Mesothelial cell of epicardium (in vitro differentiated cells): ENCODE data around the gene PRDM15. TPM values are rescaled to one million over a fixed set of nuclear protein-coding genes. Genes with fewer than 3 reads are reported as not detected.

Source experiments
- DNase-seq, 2 experiments: peaks; one replicate each; pipeline ENCODE4 v3.0.0; 2021; ENCODE audit warnings: low spot score in 2 of 2; ENCODE audit not compliant: unreplicated experiment in 2 of 2
- H3K27ac Mint-ChIP-seq: 2 replicates; pipeline ENCODE4 v1.8.0; 2021; ENCODE audit warnings: mixed read lengths
- H3K27me3 Mint-ChIP-seq: 2 replicates; pipeline ENCODE4 v1.8.0; 2021; ENCODE audit warnings: low read depth, mixed read lengths
- H3K36me3 Mint-ChIP-seq: 2 replicates; pipeline ENCODE4 v1.8.0; 2021; ENCODE audit warnings: mixed read lengths
- H3K4me1 Mint-ChIP-seq: 2 replicates; pipeline ENCODE4 v1.8.0; 2021; ENCODE audit warnings: mixed read lengths
- H3K4me3 Mint-ChIP-seq: 2 replicates; pipeline ENCODE4 v1.8.0; 2021; ENCODE audit warnings: mild to moderate bottlenecking, moderate library complexity, mixed read lengths
- H3K9me3 Mint-ChIP-seq: 2 replicates; pipeline ENCODE4 v1.8.0; 2021; ENCODE audit warnings: mixed read lengths
- total RNA-seq: library from RNA; stranded (reverse); gene quantifications from 3 replicates; pipeline ENCODE4 v1.2.1, GENCODE V29; 2021
- TF ChIP-seq, protein P1 (sequence below): fragments of 200-600 bp; sonication (generic); IDR thresholded peaks from one replicate; pipeline ENCODE4 v1.5.0; 2021; ENCODE audit warnings: antibody characterized with exemption; ENCODE audit not compliant: unreplicated experiment

PRDM15 gene
- total RNA-seq, 1 donor from 2014 or later = 12.0 TPM

DNA sequence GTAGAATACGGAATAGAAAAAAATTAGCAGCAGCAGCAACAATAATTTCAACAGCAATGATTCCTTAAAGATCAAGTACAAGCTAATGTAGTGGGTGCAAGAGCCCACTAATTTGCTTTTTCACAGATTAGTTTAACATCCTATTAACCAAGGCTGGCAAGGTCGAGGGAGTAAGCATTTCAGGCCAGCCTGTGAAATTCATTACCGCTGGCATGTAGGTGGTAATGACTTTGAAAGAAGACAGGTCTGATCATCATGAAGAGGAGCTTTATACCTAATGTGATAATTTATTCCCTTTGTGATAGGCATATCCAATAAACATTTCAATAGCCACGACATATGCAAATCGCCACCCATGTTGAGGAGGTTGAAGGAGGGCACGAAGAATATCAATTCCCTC is 11.2 kb upstream of the PRDM15 start:
- Mint-ChIP-seq H3K36me3 (peaks cover 2% of the 10 kb centered on the region), H3K9me3 (no peaks in the 10 kb centered on the region), H3K27me3 (no peaks in the 10 kb centered on the region), H3K4me1 (peaks cover 16% of the 10 kb centered on the region), H3K27ac (no peak overlapping the region), H3K4me3 (no peak overlapping the region)
- no peak for DNase-seq
- TF ChIP-seq, protein P1, sequence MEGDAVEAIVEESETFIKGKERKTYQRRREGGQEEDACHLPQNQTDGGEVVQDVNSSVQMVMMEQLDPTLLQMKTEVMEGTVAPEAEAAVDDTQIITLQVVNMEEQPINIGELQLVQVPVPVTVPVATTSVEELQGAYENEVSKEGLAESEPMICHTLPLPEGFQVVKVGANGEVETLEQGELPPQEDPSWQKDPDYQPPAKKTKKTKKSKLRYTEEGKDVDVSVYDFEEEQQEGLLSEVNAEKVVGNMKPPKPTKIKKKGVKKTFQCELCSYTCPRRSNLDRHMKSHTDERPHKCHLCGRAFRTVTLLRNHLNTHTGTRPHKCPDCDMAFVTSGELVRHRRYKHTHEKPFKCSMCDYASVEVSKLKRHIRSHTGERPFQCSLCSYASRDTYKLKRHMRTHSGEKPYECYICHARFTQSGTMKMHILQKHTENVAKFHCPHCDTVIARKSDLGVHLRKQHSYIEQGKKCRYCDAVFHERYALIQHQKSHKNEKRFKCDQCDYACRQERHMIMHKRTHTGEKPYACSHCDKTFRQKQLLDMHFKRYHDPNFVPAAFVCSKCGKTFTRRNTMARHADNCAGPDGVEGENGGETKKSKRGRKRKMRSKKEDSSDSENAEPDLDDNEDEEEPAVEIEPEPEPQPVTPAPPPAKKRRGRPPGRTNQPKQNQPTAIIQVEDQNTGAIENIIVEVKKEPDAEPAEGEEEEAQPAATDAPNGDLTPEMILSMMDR = no peak

DNA sequence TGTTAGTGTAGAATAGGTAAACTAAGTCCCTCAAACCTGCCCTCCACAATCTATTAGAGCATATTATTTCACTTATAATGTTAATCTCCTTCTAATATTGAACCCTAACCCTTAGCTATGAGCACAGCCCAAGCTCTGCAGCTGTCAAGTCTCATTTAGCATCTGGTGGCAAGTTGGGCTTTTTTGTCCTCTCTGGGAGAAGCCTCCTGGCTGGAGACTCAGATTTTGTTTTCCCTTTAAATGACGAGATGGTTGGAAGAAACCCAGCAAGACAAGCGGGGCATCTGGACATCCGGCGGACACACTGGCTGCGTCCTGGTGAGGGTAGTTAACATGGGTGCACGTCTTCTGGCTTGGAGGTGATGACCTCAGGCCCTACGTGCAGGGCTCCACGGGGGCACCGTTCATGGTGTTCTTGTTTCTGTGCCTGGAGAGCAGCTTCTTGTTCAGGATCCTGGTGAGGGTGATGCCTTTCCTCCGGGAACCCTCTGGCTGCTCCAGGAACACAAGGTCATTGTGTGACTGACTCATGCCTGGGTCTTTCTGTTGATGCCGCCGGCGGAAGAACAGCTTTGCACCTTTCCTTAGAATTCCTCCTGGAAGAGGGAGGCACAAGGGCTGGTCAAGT is 9.7 kb upstream of the PRDM15 start:
- no peak for DNase-seq
- TF ChIP-seq, protein P1 = no peak
- peaks cover 2% of the 10 kb centered on the region for H3K36me3 Mint-ChIP-seq
- H3K9me3 Mint-ChIP-seq = no peaks in the 10 kb centered on the region
- H3K4me1 Mint-ChIP-seq = peaks cover 10% of the 10 kb centered on the region
- H3K27ac Mint-ChIP-seq = no peak overlapping the region
- H3K27me3 Mint-ChIP-seq = no peaks in the 10 kb centered on the region
- no peak overlapping the region for H3K4me3 Mint-ChIP-seq

DNA sequence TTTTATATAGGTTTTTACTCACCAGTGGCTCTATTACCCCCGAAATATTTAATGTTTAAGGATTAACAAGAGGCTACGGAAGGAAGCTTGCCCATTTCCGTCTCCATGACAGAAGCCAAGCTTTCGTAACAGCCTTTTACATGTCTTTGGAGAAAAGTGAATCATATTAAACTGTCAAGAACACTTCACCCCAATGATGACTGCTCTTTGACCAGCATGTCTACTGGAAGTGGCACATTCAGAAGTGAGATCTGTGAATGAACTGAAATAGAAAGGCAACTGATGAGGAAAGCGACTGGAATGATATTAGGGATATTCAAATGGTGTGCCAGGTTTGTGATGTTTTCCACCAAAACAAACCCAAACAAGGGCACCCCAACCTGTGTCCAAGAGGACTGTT is 8.5 kb upstream of the PRDM15 start:
- no peaks in the 10 kb centered on the region for H3K27me3 Mint-ChIP-seq
- TF ChIP-seq, protein P1 = no peak
- no peak overlapping the region for H3K27ac Mint-ChIP-seq
- H3K9me3 Mint-ChIP-seq = no peaks in the 10 kb centered on the region
- no peak for DNase-seq
- peaks cover 2% of the 10 kb centered on the region for H3K36me3 Mint-ChIP-seq
- no peak overlapping the region for H3K4me3 Mint-ChIP-seq
- H3K4me1 Mint-ChIP-seq = peaks cover 10% of the 10 kb centered on the region

DNA sequence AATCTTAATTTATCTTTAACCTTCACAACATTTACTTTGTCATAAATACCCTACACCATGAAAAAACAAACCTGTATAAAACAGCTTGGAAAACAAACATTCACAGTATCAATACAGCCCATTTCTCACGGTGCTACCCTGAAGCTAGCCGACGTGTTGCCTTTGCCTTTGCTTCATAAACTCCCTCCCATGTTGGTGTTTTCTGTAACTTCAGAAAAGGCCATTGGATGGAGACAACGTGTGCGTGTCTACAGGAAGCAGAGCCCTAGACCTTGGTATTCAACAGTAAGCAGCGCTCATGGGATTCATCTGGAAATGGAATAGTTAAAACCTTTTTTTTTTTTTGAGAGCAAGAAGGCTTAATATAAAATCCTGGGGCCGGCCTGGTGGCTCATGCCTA is 7.2 kb upstream of the PRDM15 start:
- TF ChIP-seq, protein P1 = no peak
- no peaks in the 10 kb centered on the region for H3K9me3 Mint-ChIP-seq

DNA sequence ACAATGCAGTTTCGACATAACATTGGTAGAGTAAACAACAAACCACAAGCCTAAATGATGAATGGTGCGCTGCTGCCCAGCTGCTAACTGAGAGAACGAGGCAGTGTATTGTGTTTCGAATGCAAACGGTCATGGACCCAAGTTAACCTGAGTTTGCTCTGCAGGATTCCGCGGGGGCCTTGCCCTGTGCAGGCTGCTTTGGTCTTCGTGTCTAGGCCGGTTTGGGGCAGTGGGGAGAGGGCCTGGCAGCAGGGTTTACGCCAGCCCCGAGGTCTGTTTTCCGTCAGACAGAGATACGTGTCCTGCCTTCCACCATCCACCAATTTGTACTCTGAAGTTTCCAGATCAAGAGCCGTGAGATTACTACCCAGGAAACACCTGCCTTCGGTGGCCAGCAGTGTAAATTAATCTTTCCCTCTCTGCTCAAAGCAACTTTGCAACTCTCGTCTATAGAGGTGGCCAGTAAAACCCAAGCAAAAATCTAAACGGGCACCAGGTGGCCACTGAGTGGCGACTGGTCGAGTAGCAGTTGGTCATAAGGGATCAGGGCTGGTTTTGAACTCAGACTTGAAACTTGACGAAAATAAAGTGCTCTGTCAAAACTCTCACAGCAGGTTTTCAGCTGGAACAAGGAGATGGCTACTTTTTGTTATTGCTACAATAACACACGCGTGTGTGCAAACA is 6.3 kb upstream of the PRDM15 start:
- no peaks in the 10 kb centered on the region for H3K27me3 Mint-ChIP-seq
- H3K36me3 Mint-ChIP-seq = peaks cover 2% of the 10 kb centered on the region
- peaks cover 14% of the 10 kb centered on the region for H3K4me1 Mint-ChIP-seq
- TF ChIP-seq, protein P1 = no peak
- H3K9me3 Mint-ChIP-seq = no peaks in the 10 kb centered on the region
- H3K4me3 Mint-ChIP-seq = no peak overlapping the region
- no peak for DNase-seq
- peak overlapping the region; percentile 35 for H3K27ac Mint-ChIP-seq

More for the DNA sequence above, 7.2 kb upstream of the PRDM15 start:
- peaks cover 2% of the 10 kb centered on the region for H3K36me3 Mint-ChIP-seq
- H3K4me1 Mint-ChIP-seq = peaks cover 10% of the 10 kb centered on the region
- no peak overlapping the region for H3K27ac Mint-ChIP-seq
- no peaks in the 10 kb centered on the region for H3K27me3 Mint-ChIP-seq
- no peak for DNase-seq
- no peak overlapping the region for H3K4me3 Mint-ChIP-seq
